Measurements from ENCODE around the gene KLF16. TPM values are rescaled to one million over a fixed set of nuclear protein-coding genes. Genes with fewer than 3 reads are reported as not detected.
"Not testable (repeated sequence)": the region's sequence is repeated elsewhere in the genome, so short reads cannot be mapped to it uniquely, and the experiment has no call there.

The KLF16 gene
- total RNA-seq, 1 experiment from 2014 or later = 45.5 TPM

GRCh38 chr19:1875646-1876495 is 12.5 kb upstream of the KLF16 start:
- H3K4me3 Mint-ChIP-seq (ENCODE audit: unreplicated experiment) = peak overlapping the region; percentile 99

GRCh38 chr19:1875265-1875645 is 11.9 kb upstream of the KLF16 start:
- BruUV-seq (replicated peaks); H3K27me3 Mint-ChIP-seq (ENCODE audit: insufficient read depth, unreplicated experiment); intact Hi-C loops (cut with micrococcal nuclease); H3K4me1 Mint-ChIP-seq (ENCODE audit: insufficient read depth, unreplicated experiment); H3K9me3 Mint-ChIP-seq (ENCODE audit: unreplicated experiment): not testable (repeated sequence)
- ChIA-PET POLR2A (interaction anchor here (0.7 to 3.3 kb wide), 14 partner anchors 9 to 364 kb away, joined by 3 to 35 read pairs (median 4); partner anchors contain the start of genes ABHD17A and TCF3), CTCF (interaction anchor here (0.6 to 2.0 kb wide), 6 partner anchors 9 to 54 kb away, joined by 3 to 11 read pairs (median 4); no protein-coding TSS in a partner anchor)
- peak overlapping the region; percentile 99 for H3K4me3 Mint-ChIP-seq (ENCODE audit: unreplicated experiment)
- DNase-seq (ENCODE audit: unreplicated experiment) = peak; percentile 25
- peak overlapping the region; percentile 91 for H3K27ac Mint-ChIP-seq (ENCODE audit: low read depth, unreplicated experiment)
- peaks cover 20% of the 10 kb centered on the region for H3K36me3 Mint-ChIP-seq (ENCODE audit: insufficient read depth, unreplicated experiment)

More at GRCh38 chr19:1875646-1876495, 12.5 kb upstream of the KLF16 start:
- ChIA-PET CTCF (interaction anchor here (0.6 to 2.0 kb wide), 6 partner anchors 10 to 94 kb away, joined by 3 to 11 read pairs (median 4); no protein-coding TSS in a partner anchor), POLR2A (interaction anchor here (0.6 to 3.3 kb wide), 20 partner anchors 9 to 850 kb away, joined by 3 to 35 read pairs (median 4); partner anchors contain the start of genes ABHD17A and CNN2)
- H3K4me1 Mint-ChIP-seq (ENCODE audit: insufficient read depth, unreplicated experiment) = peaks cover 7% of the 10 kb centered on the region
- H3K9me3 Mint-ChIP-seq (ENCODE audit: unreplicated experiment) = no peaks in the 10 kb centered on the region
- DNase-seq (ENCODE audit: unreplicated experiment) = peak; percentile 91
- intact Hi-C loops (cut with micrococcal nuclease) = no loop called here
- BruUV-seq (replicated peaks) = TSS peak; percentile 60
- no peak for TF ChIP-seq CTCF (IDR thresholded peaks at IDR 0.05; ENCODE audit: unreplicated experiment)
- H3K27ac Mint-ChIP-seq (ENCODE audit: low read depth, unreplicated experiment) = peak overlapping the region; percentile 91
- peaks cover 16% of the 10 kb centered on the region for H3K36me3 Mint-ChIP-seq (ENCODE audit: insufficient read depth, unreplicated experiment)
- no peaks in the 10 kb centered on the region for H3K27me3 Mint-ChIP-seq (ENCODE audit: insufficient read depth, unreplicated experiment)

- peaks cover 7% of the 10 kb centered on the region for H3K4me1 Mint-ChIP-seq (ENCODE audit: insufficient read depth, unreplicated experiment)
- peak overlapping the region; percentile 99 for H3K4me3 Mint-ChIP-seq (ENCODE audit: unreplicated experiment)
- BruUV-seq (replicated peaks) = no TSS peak
- intact Hi-C loops (cut with micrococcal nuclease) = loop anchor here (5.0 kb wide), 1 partner anchor 33 kb away; the partner anchor contains the start of genes ADAT3 and SCAMP4
- peaks cover 23% of the 10 kb centered on the region for H3K36me3 Mint-ChIP-seq (ENCODE audit: insufficient read depth, unreplicated experiment)
- DNase-seq (ENCODE audit: unreplicated experiment) = peak; percentile 38
- no peaks in the 10 kb centered on the region for H3K9me3 Mint-ChIP-seq (ENCODE audit: unreplicated experiment)
- no peaks in the 10 kb centered on the region for H3K27me3 Mint-ChIP-seq (ENCODE audit: insufficient read depth, unreplicated experiment)
- peak overlapping the region; percentile 91 for H3K27ac Mint-ChIP-seq (ENCODE audit: low read depth, unreplicated experiment)
- ChIA-PET CTCF (interaction anchor here (0.6 to 2.0 kb wide), 6 partner anchors 9 to 55 kb away, joined by 3 to 11 read pairs (median 4); no protein-coding TSS in a partner anchor), POLR2A (interaction anchor here (0.6 to 3.3 kb wide), 16 partner anchors 9 to 364 kb away, joined by 3 to 35 read pairs (median 4); partner anchors contain the start of genes ABHD17A and TCF3)
- no peak for TF ChIP-seq CTCF (IDR thresholded peaks at IDR 0.05; ENCODE audit: unreplicated experiment)
Observed at GRCh38 chr19:1874554-1875185, 11.3 kb upstream of the KLF16 start.

GRCh38 chr19:1873524-1874473 is 10.4 kb upstream of the KLF16 start:
- peaks cover 7% of the 10 kb centered on the region for H3K4me1 Mint-ChIP-seq (ENCODE audit: insufficient read depth, unreplicated experiment)
- TF ChIP-seq CTCF (IDR thresholded peaks at IDR 0.05; ENCODE audit: unreplicated experiment) = no peak
- intact Hi-C loops (cut with micrococcal nuclease) = loop anchor here (5.0 kb wide), 1 partner anchor 34 kb away; the partner anchor contains the start of genes ADAT3 and SCAMP4
- H3K36me3 Mint-ChIP-seq (ENCODE audit: insufficient read depth, unreplicated experiment) = peaks cover 27% of the 10 kb centered on the region
- peak; percentile 51 for DNase-seq (ENCODE audit: unreplicated experiment)
- peak overlapping the region; percentile 99 for H3K4me3 Mint-ChIP-seq (ENCODE audit: unreplicated experiment)
- H3K9me3 Mint-ChIP-seq (ENCODE audit: unreplicated experiment) = no peaks in the 10 kb centered on the region
- CTCF ChIA-PET = interaction anchor here (1.2 kb wide), 2 partner anchors 9 to 55 kb away, joined by 3 read pairs; no protein-coding TSS in a partner anchor
- peak overlapping the region; percentile 91 for H3K27ac Mint-ChIP-seq (ENCODE audit: low read depth, unreplicated experiment)
- BruUV-seq (replicated peaks) = no TSS peak
- POLR2A ChIA-PET = interaction anchor here (0.6 to 3.3 kb wide), 8 partner anchors 8 to 362 kb away, joined by 3 to 35 read pairs (median 9); partner anchors contain the start of gene ABHD17A
- H3K27me3 Mint-ChIP-seq (ENCODE audit: insufficient read depth, unreplicated experiment) = no peaks in the 10 kb centered on the region
